K562 (cell line): ENCODE results near the gene RHOC. TPM values are rescaled to one million over a fixed set of nuclear protein-coding genes. Genes with fewer than 3 reads are reported as not detected.

Experiments
- DMBX1 ChIP-seq: fragments of 250-450 bp; sonication (Bioruptor Pico); IDR thresholded peaks from 2 replicates; pipeline ENCODE4 v1.8.0; 2022; ENCODE audit warnings: inconsistent platforms, mild to moderate bottlenecking, moderate library complexity, borderline replicate concordance
- ETV1 ChIP-seq: fragments of 450-650 bp; conservative IDR thresholded peaks from 2 replicates; pipeline ENCODE4 v1.6.1; 2016; ENCODE audit warnings: missing genetic modification characterization, control low read depth, low read depth, missing compliant biosample characterization
- FOXK1 ChIP-seq: sonication (generic); formaldehyde crosslinking; IDR thresholded peaks from 2 replicates; pipeline ENCODE4 v1.8.0; 2022; ENCODE audit warnings: missing genetic modification reagents, mild to moderate bottlenecking, borderline replicate concordance
- GABPA ChIP-seq: fragments of 200-800 bp; sonication (Bioruptor generic); conservative IDR thresholded peaks from 2 replicates; pipeline ENCODE4 v1.6.1; 2016; ENCODE audit warnings: low read depth, missing genetic modification characterization, missing compliant biosample characterization
- GMEB1 ChIP-seq: fragments of 250-450 bp; sonication (Bioruptor Pico); IDR thresholded peaks from 2 replicates; pipeline ENCODE4 v1.4.0; 2020; ENCODE audit warnings: mild to moderate bottlenecking
- HMGN3 ChIP-seq: IDR thresholded peaks from 2 replicates; pipeline ENCODE4 v1.6.1; 2011; ENCODE audit warnings: borderline replicate concordance, low read depth, mild to moderate bottlenecking, mixed read lengths, low read length; ENCODE audit not compliant: insufficient read length; ENCODE audit errors: extremely low read depth
- ILF3 ChIP-seq: fragments of 450-650 bp; IDR thresholded peaks from 2 replicates; pipeline ENCODE4 v1.6.1; 2018; ENCODE audit warnings: antibody characterized with exemption, mild to moderate bottlenecking, moderate library complexity, borderline replicate concordance
- MYC ChIP-seq, 2 experiments: fragments of 250-450 bp in 1 of 2; sonication (Bioruptor Pico) in 1 of 2; IDR thresholded peaks; 2 replicates each; pipeline versions ENCODE4 v1.5.1 to v1.6.1; 2012 to 2021; ENCODE audit warnings: low read depth in 2 of 2, borderline replicate concordance in 1 of 2, improper control_type of control experiment in 1 of 2, low read length in 1 of 2, mild to moderate bottlenecking in 1 of 2, moderate library complexity in 1 of 2
- NR2C2 ChIP-seq, 2 experiments: fragments of 200-800 bp in 1 of 2; sonication (Bioruptor generic) in 1 of 2; sonication (generic) in 1 of 2; formaldehyde crosslinking in 1 of 2; IDR thresholded peaks; 2 replicates each; pipeline versions ENCODE4 v1.6.1 to v1.8.0; 2016 to 2022; ENCODE audit warnings: mild to moderate bottlenecking in 1 of 2, missing compliant biosample characterization in 1 of 2, missing genetic modification characterization in 1 of 2, missing genetic modification reagents in 1 of 2
- OTX1 ChIP-seq: fragments of 450-650 bp; formaldehyde crosslinking; IDR thresholded peaks from 2 replicates; pipeline ENCODE4 v1.4.0; 2022; ENCODE audit warnings: mild to moderate bottlenecking
- SIN3A ChIP-seq, 2 experiments: fragments of 150-350 bp in 1 of 2; IDR thresholded peaks; 2 replicates each; pipeline ENCODE4 v1.6.1; 2011 to 2016; ENCODE audit warnings: borderline replicate concordance in 2 of 2, low read depth in 2 of 2, low read length in 2 of 2, mild to moderate bottlenecking in 2 of 2, moderate library complexity in 2 of 2; ENCODE audit not compliant: control insufficient read depth in 1 of 2
- SREBF1 ChIP-seq: fragments of 150-350 bp; IDR thresholded peaks from 2 replicates; pipeline ENCODE4 v1.6.1; 2014; ENCODE audit warnings: antibody characterized with exemption, low read depth, low read length, borderline replicate concordance
- ZBTB43 ChIP-seq: sonication (generic); formaldehyde crosslinking; IDR thresholded peaks from 2 replicates; pipeline ENCODE4 v1.8.0; 2023; ENCODE audit warnings: mild to moderate bottlenecking, missing genetic modification reagents
- ZBTB49 ChIP-seq: sonication (generic); formaldehyde crosslinking; IDR thresholded peaks from 2 replicates; pipeline ENCODE4 v1.8.0; 2022; ENCODE audit warnings: missing genetic modification reagents, mild to moderate bottlenecking, borderline replicate concordance
- ZBTB9 ChIP-seq: fragments of 450-650 bp; formaldehyde crosslinking; IDR thresholded peaks from 2 replicates; pipeline ENCODE4 v1.4.0; 2020; ENCODE audit warnings: mild to moderate bottlenecking, moderate library complexity
- ZFP1 ChIP-seq: fragments of 450-650 bp; formaldehyde crosslinking; IDR thresholded peaks from 2 replicates; pipeline ENCODE4 v1.4.0; 2020; ENCODE audit warnings: mild to moderate bottlenecking, mixed read lengths
- ZNF644 ChIP-seq: fragments of 200-800 bp; sonication (Bioruptor generic); IDR thresholded peaks from 2 replicates; pipeline ENCODE4 v1.6.1; 2016; ENCODE audit warnings: low read depth, missing genetic modification characterization, missing compliant biosample characterization
- ZNF766 ChIP-seq: fragments of 200-800 bp; sonication (Bioruptor generic); conservative IDR thresholded peaks from 2 replicates; pipeline ENCODE4 v1.6.1; 2016; ENCODE audit warnings: missing genetic modification characterization, missing compliant biosample characterization
- polyA plus RNA-seq, 8 experiments: library from polyadenylated mRNA; depleted of rRNA in 4 of 8; stranded (reverse) in 5 of 8; unstranded in 3 of 8; fragments of >200 nt; fragmentation: Nextera tagmentation in 2 of 8; fragmentation: Illumina TruSeq in 1 of 8; extraction: Ambion mirVana in 2 of 8; extraction: Trizol in 1 of 8; gene quantifications; 2 replicates each; pipeline versions ENCODE4 v1.2.1 to v1.2.3, GENCODE V29; 2011 to 2014; ENCODE audit warnings: inconsistent platforms in 1 of 8, missing spikeins in 1 of 8
- total RNA-seq, 7 experiments: library from RNA; depleted of rRNA in 6 of 7; stranded (reverse); fragments of >200 nt in 6 of 7; fragmentation: Illumina TruSeq in 2 of 7; extraction: Trizol in 2 of 7; gene quantifications; 2 replicates each; pipeline versions ENCODE4 v1.2.1 to v1.2.3, GENCODE V29; 2011 to 2021; ENCODE audit warnings: low replicate concordance in 1 of 7

The RHOC gene
- total and polyA plus RNA-seq, 9 of the 15 experiments (the other 6 are each of a cell fraction or from before 2014, with no cell fraction given), result 35.2 to 364 (median 204) TPM

- TF ChIP-seq DMBX1 (CRISPR knock-in tag) (no peak), ZNF644 (tag) (no peak), NR2C2 (CRISPR knock-in tag; IDR thresholded peaks at IDR 0.05) (no peak), NR2C2 (tag; IDR thresholded peaks at IDR 0.05) (peak; percentile 79; the same call in 1 of the 2 replicates), FOXK1 (no peak), ETV1 (tag) (0 out of 2 replicates have a peak, but pooled peaks have one; percentile 5), ZBTB9 (CRISPR knock-in tag) (no peak), MYC (IDR thresholded peaks at IDR 0.05; ENCODE audit: low read depth, low read length) (0 out of 2 replicates have a peak, but pooled peaks have one; percentile 0), MYC (CRISPR knock-in tag; IDR thresholded peaks at IDR 0.05; ENCODE audit: borderline replicate concordance, low read depth) (no peak), ZNF766 (CRISPR knock-in tag) (no peak), OTX1 (CRISPR knock-in tag) (0 out of 2 replicates have a peak, but pooled peaks have one; percentile 65), ZBTB49 (CRISPR knock-in tag) (no peak), ZFP1 (CRISPR knock-in tag) (no peak), SIN3A (IDR thresholded peaks at IDR 0.05; ENCODE audit: borderline replicate concordance in 2 of 2, control insufficient read depth in 1 of 2, low read depth in 2 of 2, low read length in 2 of 2) (peak in 1 of 2 experiments; percentile 75; a peak in 1 of 4 replicates), ILF3 (no peak), ZBTB43 (no peak), GABPA (tag) (peak; percentile 38; the same call in 1 of the 2 replicates), GMEB1 (CRISPR knock-in tag) (no peak), HMGN3 (no peak), SREBF1 (no peak)
Measured at GRCh38 chr1:112706505-112707220, at the start of gene RHOC (continued).
